GM19397 (cell line): Measurements from ENCODE around the gene DPP10.
"Not testable (repeated sequence)": the region's sequence is repeated elsewhere in the genome, so short reads cannot be mapped to it uniquely, and the experiment has no call there.

Experiments used
- ATAC-seq: cut with Tn5 transposase; IDR thresholded peaks from one replicate; pipeline ENCODE4 v1.9.1; 2021; ENCODE audit warnings: mild to moderate bottlenecking, moderate library complexity; ENCODE audit not compliant: unreplicated experiment

The DPP10 gene

DNA sequence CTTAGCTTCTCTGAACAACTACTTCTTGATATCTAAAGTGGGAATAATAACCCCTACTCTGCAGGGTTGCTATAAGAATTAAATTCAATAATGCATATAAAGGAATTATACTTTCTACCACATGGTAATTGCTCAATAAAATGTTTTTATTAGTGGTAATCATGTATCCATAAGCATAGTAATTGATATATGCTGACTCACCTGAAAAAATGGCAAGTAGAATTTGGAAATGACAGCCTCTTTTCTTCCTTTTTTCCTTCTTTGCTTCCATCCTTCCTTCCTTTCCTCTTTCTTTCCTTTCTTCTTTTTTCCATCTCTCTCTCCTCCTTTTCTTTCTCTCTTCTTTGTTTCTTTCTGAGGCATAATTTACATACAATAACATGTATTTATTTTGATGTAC, 65.3 kb downstream of the DPP10 start:
- ATAC-seq: no peak

GRCh38 chr2:114515882-114516281, 73.4 kb downstream of the DPP10 start:
- no peak for ATAC-seq

DNA sequence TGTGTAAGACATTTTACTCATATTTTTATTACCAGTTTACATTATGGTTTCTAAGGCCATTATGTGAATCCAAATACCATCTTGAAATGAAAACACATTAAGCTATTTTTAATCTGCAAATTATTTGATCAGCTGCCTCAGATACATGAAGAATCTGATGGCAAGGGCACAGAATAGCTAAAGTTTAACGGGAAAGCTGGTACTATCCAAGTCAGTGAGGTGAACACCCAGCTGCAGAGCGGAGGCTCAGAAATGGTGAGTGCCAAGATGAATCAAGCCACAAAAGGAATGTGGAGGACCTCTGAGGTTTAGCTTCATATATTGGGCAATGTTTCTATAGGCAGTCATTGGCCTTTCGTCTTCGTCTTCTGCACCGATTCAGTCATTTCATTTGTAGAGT, 75.1 kb downstream of the DPP10 start:
- no peak for ATAC-seq

DNA sequence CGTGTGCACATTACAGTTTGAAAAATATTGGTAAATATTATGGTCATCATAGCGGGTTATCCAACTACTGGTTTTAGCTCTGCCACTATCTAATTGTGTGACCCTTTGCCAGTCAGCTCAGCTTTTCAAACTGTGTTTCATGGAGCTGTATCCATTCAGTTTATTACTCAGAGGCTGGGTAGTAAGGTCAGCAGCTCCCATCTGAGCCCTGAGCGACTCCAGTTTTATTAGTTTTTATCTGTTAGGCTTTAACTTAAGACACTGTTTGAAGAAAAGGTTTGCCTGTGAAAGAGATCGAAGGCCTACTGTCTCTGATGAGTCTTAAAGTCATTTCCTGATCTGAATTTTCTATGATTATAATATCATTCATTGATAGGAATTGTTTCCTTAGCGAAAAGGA, 76.3 kb downstream of the DPP10 start:
- no peak for ATAC-seq

DNA sequence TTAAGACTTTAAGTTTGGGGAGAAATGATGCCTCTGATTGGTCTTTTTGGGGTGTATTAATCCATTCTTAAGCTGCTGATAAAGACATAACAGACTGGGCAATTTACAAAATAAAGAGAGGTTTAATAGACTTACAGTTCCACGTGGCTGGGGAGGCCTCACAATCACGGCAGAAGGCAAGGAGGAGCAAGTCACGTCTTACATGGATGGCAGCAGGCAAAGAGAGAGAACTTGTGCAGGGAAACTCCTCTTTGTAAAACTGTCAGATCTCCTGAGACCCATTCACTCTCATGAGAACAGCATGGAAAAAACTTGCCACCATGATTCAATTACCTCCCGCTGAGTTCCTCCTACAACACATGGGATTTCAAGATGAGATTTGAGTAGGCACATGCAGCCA, 80.2 kb downstream of the DPP10 start:
- ATAC-seq: not testable (repeated sequence)

GRCh38 chr2:114525955-114526354, 83.5 kb downstream of the DPP10 start:
- no peak for ATAC-seq

GRCh38 chr2:114526841-114527240, 84.4 kb downstream of the DPP10 start:
- no peak for ATAC-seq

DNA sequence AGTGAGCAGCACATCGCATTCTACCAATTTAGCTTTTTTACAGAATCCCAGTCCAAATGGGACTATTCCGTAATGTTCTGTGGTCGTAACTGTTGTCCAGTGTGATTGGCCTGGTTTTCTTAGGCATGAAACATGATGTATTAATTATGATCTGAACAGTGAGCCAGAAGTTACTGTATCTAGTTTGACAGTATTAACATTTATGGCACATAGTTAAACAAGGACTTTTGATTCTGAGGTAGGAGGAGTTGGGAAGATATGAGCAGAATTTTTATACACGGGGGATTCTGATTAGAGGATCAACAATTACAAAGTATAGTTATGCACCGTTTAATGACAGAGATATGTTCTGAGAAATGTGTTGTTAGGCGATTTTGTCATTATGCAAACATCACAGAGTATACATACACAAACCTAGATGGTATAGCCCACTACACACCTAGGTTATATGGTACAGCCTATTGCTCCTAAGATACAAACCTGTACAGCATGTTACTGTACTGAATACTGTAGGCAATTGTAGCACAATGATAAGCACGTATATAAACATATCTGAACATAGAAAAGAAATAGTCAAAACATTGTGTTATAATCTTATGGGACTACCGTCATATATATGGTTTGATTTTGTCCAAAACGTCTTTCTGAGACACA, 85.0 kb downstream of the DPP10 start:
- ATAC-seq: no peak

GRCh38 chr2:114534116-114535084, 92.0 kb downstream of the DPP10 start:
- ATAC-seq: no peak

DNA sequence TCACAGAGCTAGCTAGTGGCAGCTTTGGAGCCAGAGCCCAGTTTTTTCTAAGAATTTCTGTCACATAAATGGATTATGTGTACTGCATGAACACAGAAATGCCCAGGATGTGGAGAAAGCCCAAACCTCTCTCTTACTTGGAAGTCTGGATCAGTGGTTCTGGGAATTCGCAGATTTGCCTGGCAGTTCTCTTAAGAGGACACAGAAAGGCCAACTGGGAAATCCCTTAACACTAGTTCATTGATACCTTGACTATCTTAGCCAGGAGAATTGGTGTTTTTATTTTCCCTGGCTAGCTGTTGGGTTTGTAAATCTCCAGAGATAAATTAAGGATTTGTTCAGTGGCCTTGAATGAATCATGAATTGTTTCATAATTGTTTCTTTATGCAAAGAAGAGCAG, 95.3 kb downstream of the DPP10 start:
- ATAC-seq: no peak

GRCh38 chr2:114542695-114543094, 100.3 kb downstream of the DPP10 start:
- ATAC-seq: no peak

DNA sequence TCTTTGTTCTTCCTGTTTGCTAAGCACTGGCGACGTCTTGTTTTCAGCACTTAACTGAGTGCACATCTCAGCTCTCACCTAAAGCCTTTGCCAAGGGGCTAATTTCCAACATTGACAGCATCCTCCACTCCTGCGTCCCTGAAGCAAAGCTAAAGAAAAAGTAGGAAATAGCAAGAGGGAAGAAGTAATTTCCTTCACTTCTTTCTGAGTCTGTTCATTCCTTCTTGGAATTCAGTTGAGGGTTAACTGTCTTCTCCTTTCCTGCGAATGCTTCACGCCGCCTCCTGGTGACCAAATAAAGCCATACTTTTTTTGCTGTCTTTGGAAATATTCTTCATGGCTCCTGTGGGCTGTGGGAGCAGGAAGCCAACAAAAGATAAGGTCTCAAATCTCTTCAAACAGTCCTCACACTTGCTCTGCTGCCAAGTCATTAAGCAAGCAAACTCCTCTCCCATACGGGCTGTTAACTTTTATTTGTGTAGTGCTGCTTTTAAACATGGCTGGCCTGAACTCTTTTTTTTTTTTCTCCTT, 100.9 kb downstream of the DPP10 start:
- ATAC-seq: no peak

GRCh38 chr2:114545052-114545451, 102.6 kb downstream of the DPP10 start:
- ATAC-seq: no peak

DNA sequence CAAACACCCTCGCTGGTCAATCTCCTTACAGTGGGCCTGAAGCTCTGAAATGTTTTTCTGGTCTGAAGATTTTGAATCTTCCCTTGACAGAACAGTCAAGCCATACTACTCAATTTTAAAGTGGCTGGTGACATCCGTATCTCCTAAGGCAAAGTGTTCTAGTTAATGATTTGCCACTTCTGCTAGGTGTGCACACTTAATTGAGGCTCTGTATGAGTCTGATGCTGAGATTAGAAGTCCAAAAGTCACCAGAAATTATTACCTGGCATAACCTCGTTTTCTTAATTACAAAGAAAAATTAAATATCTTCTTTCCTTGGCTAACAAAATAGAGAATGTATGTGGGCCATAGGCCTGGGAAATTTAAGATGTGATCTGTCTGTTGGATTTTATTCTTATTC, 104.1 kb downstream of the DPP10 start:
- ATAC-seq: no peak

GRCh38 chr2:114548151-114548550, 105.7 kb downstream of the DPP10 start:
- no peak for ATAC-seq

GRCh38 chr2:114550364-114550763, 107.9 kb downstream of the DPP10 start:
- no peak for ATAC-seq

GRCh38 chr2:114550895-114551793, 108.7 kb downstream of the DPP10 start:
- ATAC-seq: no peak

DNA sequence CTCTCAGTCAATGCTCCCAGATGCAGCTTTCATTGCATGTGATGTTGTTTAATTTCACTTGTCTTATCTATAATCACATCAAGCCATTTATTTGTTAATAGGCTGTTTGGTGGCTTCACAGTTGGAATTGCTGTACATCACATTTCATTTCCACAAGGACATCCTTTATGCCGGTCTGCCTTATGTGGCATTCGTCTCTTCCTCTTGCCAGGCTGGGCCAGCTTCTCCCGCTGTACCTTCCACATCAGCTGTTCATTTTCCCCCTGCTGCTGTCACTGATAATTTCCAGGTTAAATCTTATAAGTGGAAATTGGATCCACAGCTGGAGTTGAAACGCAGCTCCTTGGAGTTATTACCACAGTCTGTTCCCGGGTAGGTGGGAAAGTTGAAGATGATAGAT, 110.6 kb downstream of the DPP10 start:
- ATAC-seq: no peak

GRCh38 chr2:114569166-114569565, 126.7 kb downstream of the DPP10 start:
- no peak for ATAC-seq

DNA sequence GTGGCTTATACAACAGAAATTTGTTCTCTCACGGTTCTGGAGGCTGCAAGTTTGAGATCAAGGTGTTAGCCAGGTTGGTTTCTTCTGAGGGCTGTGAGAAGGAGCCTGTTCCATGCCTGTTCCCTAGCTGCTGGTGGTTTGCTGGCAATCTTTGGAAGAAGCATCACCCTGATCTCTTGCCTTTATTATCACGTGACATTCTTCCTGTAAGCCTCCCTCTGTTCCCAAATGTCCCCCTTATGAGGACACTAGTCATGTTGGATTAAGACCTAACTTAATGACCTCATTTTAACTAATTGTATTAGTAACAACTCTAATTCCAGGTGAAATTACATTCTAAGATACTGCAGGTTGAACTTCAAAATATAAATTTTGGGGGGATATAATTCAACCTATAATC, 135.2 kb downstream of the DPP10 start:
- ATAC-seq: no peak

DNA sequence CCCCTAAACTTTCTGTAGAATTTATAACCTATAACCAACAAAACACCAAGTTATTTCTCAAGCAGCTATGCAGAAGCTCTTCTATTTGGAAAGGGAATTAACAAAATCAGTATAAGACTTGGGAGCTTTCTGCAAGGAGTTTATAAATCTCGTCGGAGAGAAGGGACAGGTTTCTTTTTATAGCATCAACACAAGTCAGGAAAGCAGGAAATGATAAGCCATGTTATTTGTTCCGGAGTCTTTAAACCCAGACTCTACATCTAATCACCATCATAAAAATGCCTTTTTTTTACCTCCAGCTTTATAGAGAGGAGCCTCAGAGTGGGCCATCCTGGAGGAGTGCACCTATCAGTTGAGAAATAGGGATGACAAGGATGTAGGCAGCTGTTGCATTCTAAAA, 137.1 kb downstream of the DPP10 start:
- ATAC-seq: no peak
